ENCODE results near the gene UQCC2.

GRCh38 chr6:33757906-33758305 is 46.4 kb upstream of the UQCC2 start:
- TF ChIP-seq CTCF (IDR thresholded peaks at IDR 0.05) (no peak), POLR2AphosphoS5 (IDR thresholded peaks at IDR 0.05) (no peak)

Measured in suprapubic skin (tissue), 3 donors.